HG03565 (cell line): ENCODE measurements around the gene FNDC3B.
A peak's percentile ranks its signal among the peaks of the same experiment; 100 is the strongest.
"Not testable (repeated sequence)": the region's sequence is repeated elsewhere in the genome, so short reads cannot be mapped to it uniquely, and the experiment has no call there.

Experiments
- ATAC-seq: cut with Tn5 transposase; IDR thresholded peaks from one replicate; pipeline ENCODE4 v1.9.1; 2021; ENCODE audit warnings: mild to moderate bottlenecking, moderate library complexity; ENCODE audit not compliant: unreplicated experiment

FNDC3B gene

DNA sequence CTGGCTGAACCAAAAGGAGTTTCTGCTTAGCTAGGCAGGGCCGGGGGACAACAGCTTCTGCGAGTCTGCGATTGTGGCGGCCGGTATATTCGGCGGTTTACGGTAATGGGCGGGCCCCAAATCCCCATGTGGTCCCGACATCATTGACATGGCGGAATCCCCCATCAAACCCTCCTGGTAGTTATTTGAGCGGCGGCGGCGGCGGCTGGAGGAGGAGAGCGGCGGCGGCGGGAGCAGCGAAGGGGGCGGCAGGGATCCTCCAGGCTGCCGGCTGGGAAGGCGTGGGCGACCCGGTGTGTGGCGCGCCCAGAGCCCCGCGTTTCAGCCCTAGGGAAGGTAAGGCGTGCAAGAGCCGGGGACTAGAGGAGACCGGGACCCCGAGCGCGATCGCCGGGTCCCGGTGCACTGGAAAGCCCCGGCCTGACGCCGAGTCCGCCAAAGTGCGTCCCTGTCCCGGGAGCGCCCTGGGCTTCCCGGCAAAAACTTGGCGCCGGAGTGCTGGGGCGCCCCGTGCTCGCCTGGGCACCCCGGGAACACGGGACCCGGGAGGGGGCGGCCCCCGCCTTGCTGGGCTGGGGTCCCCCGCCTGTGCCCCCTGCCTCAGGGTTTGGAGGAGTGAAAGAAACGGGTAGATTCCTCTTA lies at the start of gene FNDC3B:
TSS of gene FNDC3B (plus strand) at position 143 of the 642 bp plus-strand sequence. CDS start 72,902 bp downstream, outside the sequence.
- ATAC-seq = peak; percentile 56

DNA sequence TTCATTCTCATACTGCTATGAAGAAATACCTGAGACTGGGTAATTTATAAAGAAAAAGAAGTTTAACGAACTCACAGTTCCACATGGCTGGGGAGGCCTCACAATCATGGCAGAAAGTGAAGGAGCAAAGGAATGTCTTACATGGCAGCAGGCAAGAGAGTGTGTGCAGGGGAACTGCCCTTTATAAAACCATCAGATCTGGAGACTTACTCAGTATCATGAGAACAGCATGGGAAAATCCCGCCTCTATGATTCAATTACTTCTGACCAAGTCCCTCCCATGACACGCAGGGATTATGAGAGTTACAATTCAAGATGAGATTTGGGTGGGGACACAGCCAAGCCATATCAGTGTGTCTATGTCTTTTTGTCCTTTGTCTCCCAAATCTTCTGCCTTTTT lies 49.1 kb upstream of the FNDC3B start:
- ATAC-seq = not testable (repeated sequence)

DNA sequence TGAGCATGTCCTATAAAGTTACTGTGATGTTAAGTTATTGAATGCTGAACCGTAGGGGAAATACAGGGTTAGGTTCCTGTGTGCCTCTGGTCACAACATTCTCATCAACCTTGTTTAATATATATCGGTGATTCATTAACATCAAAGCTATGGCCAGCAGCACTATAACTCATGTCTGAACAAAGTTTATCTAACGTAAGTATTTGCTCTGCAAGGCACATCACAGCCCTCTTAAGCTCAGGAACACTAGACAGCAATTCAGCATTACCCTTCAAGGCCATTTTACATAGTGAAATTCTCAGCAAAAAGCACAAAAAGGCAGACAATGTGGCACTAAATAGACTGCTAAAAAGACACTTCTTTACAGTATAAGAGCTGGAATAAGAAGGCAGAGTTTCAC lies 48.2 kb upstream of the FNDC3B start:
- ATAC-seq = no peak

DNA sequence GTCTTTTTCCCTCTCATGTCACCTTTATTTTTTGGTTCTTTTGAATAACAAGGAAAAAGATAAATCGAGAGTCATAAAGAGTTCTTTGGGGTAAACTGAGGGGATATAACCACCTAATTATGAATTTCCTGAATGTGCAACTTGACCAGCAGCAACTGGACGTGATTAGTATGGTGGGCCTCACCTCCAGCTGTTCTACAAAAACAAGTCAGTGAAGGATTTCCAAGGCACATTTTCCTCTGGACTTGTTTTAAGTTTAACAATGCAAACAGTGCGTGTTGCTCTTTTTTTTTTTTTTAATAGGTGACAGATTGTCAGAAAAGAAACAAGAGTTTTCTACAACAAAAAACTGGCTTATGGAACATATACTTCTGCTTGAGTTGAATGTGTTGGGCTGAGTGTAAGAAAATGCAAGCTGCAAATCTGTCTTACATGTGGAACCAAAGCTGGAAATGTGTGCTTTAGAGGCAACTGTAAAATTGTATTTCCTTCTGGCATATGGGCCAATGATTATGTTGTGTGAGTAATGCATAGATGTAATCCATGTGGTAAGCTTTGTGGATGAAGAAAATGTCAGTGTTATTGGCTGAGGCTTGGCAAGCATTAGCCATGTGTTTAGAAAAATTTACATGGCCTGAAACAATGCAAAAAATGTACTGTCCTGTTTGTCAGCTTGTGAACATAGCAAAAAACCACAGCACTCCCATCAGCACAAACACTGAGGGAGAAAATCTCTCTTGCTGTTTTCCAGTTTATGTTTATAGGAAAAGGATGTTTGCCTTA lies 44.5 kb upstream of the FNDC3B start:
- ATAC-seq = no peak

DNA sequence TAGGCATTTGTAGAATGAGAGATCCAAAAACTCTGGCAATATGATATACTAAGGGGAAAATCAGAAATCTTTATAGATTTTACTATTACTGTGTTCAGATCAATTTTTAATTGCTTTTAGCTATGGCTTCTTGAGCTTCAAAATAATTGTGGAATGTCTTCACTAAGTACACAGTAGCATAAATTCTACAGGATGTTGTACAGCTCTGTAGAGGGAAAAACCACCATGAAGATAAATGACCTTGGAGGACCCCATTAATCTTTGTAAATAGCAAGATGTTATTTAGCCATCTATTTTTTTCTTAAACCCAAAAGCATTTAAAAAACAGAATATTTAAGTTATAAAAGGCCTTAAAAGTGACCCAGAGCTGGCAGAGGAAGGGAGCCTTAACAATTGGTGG lies 43.9 kb upstream of the FNDC3B start:
- ATAC-seq = no peak

DNA sequence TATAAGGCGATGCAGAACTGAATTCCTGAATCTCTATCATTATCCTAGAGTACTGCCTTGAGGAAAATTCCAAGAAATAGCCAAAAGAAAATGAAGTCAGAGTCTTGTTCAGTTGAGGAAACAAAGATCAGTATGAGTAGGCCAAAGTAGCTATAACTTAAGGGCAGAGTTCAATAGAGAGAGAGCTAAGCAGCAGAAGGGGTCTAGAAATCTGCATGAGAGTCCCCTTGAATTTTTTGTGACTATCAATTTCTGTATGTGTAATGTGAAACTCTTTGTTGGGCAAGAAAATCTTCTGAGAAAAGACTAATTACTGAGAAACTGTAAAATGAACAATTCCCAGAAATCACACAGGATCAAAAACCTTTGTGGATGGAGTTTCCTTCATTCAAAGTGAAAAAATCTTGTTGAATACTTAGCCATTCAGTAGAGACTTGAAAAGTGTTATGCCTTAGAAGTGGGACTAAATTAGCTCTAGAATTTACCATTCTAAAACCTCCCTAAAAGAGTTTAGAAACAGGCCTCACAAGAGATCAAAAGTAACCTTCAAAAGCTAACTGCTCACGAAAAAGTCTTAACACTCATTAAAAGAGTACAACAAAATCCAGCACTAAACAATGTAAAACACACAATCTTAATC lies 43.1 kb upstream of the FNDC3B start:
- no peak for ATAC-seq

DNA sequence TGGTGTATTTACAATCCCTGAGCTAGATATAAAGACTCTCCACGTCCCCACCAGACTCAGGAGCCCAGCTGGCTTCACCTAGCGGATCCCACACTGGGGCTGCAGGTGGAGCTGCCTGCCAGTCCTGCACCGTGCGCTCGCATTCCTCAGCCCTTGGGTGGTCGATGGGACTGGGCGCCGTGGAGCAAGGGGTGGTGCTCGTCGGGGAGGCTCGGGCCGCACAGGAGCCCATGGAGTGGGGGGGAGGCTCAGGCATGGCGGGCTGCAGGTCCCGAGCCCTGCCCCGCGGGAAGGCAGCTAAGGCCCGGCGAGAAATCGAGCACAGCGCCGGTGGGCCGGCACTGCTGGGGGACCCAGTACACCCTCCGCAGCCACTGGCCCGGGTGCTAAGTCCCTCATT lies 40.6 kb upstream of the FNDC3B start:
- not testable (repeated sequence) for ATAC-seq

DNA sequence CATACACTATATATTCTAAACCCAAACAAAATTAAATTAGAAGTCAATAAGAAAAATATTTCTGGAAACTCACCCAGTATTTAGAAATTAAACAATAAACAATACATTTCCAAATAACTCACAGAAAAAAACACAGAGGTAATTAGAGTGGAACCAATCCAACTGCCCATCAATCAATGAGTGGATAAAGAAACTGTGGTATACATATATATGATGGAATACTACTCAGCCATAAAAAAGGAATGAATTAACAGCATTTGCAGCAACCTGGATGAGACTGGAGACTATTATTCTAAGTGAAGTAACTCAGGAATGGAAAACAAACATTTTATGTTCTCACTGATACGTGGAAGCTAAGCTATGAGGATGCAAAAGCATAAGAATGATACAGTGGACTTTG lies 37.8 kb upstream of the FNDC3B start:
- not testable (repeated sequence) for ATAC-seq

- no peak for ATAC-seq
These were observed 36.8 kb upstream of the FNDC3B start for GRCh38 chr3:172002512-172003078.

DNA sequence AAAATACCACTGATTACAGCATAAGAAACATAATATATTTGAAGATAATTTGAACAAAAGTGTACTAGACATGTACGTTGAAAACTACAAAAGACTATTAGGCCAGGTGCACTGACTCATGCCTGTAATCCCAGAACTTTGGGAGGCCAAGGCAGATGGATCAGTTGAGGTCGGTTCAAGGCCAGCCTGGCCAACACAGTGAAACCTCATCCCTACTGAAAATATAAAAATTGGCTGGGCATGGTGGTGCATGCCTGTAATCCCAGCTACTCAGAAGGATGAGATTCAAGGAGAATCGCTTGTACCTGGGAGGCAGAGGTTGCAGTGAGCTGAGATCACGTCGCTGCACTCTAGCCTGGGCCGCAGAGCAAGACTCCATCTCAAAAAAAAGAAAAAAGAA lies 36.2 kb upstream of the FNDC3B start:
- no peak for ATAC-seq

GRCh38 chr3:172007065-172007370 lies 32.4 kb upstream of the FNDC3B start:
- no peak for ATAC-seq

DNA sequence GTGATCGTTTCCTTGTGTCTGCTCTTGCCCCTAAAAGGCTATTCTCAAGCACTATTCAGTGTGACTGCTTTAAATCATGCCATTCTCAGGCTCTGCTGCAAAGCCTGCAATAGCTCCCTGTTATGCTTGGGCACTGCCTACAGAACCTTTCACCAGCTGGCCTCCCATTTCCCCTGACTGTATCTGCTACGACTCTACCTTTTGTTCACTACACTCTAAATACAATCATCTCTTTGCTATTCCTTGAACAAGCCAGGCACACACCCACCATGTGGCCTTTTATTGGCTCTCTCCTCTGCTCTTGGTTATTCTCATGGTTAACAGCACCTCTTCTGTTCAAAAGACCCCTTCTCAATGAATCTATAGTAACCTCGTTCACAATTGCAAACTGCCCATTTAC lies 29.6 kb upstream of the FNDC3B start:
- ATAC-seq = no peak

- ATAC-seq = no peak
These were observed 26.6 kb upstream of the FNDC3B start for GRCh38 chr3:172012775-172013174.

DNA sequence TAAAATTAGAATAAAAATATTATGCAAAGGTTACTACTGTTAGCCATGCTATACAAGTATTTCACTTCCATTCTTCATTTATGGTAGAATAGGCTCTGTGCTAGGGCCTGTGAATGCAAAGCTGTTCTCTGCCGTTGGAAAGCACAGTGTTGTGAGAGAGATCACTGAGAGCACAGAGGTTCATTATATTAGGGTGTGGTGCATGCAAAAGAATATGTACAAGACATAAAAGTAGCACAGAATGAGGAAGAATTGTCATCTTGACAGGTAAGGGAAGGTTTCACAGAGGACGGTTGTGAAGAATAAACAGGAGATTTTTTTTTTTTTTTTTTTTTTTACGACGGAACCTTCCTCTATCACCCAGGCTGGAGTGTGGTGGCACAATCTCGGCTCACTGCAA lies 25.2 kb upstream of the FNDC3B start:
- no peak for ATAC-seq

GRCh38 chr3:172018364-172018763 lies 21.0 kb upstream of the FNDC3B start:
- no peak for ATAC-seq

GRCh38 chr3:172020763-172021162 lies 18.6 kb upstream of the FNDC3B start:
- ATAC-seq = no peak

- no peak for ATAC-seq
These were observed 18.2 kb upstream of the FNDC3B start for GRCh38 chr3:172021164-172021563.

DNA sequence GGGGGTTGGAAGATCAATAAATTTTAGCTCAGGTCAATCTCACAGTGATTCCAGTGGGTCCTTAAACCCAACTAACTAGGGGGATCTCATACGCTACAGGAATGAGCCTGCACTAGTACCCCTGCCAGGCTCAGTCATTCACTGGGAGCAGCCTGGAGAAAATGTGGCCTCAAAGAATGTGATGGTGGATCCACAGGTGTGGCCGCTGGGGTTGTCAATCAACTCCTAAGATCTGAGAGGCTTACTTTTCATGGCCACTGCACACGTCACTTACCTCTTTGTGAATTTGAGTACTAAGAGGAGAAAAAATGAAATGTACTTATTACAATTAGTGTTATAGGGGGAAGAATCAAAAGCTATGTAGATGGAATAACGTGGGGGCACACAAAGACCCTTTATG lies 17.5 kb upstream of the FNDC3B start:
- no peak for ATAC-seq

DNA sequence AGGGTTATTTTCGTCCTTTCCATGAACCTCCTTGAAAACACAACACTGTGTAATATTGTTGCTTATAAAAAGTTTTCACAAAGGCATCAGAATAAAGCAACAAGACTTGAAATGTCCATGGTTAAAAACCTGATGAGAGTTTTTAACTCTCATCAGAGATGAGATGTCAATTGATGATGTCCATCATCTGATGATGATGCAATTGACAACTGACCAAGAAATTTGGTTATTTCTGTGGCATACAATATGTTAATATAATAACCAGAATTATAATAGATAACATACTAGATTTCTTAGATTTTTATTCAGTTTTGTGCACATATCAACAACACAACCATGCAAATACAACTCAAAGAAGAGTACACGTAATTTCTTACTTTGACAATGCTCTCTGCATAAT lies 15.5 kb upstream of the FNDC3B start:
- no peak for ATAC-seq

- ATAC-seq = no peak
These were observed 14.7 kb upstream of the FNDC3B start for GRCh38 chr3:172024679-172025078.

DNA sequence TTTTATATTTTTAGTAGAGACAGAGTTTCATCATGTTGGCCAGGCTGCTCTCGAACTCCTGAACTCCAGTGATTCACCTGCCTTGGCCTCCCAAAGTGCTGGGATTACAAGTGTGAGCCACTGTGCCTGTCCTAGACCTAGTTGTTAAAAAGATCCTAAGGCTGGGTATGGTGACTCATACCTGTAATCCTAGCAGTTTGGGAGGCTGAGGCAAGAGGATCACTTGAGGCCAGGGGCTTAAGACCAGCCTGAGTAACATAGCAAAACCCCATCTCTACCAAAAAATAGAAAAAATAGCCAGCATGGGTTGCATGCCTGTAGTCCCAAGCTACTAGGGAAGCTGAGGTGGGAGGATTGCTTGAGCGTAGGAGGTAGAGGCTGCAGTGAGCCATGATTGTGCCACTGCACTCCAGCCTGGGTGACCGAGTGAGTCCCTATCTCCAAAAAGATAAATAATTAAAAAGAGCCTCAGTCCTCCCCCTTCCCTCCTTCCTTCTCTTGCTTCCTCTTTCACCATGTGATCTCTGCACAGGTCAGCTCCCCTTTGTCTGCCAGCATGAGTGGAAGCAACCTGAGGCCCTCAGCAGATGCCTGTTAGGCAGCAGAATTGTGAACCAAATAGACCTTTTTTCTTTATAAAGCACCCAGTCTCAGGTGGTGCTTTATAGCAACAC lies 9.8 kb upstream of the FNDC3B start:
- no peak for ATAC-seq
